Colon (tissue), 2 donors: ENCODE data around the gene RPS13.
"Not testable (repeated sequence)": the region's sequence is repeated elsewhere in the genome, so short reads cannot be mapped to it uniquely, and the experiment has no call there.

ENCODE experiments used
- FAIRE-seq: peaks from 2 replicates; lab custom pipeline; 2012; peaks lifted over from hg19 to GRCh38; lab: Jason Lieb, UNC
- donor health status: control.
- donor health status: control.

Gene RPS13

GRCh38 chr11:17036666-17037658 is 40.5 kb downstream of the RPS13 start:
- no peak for FAIRE-seq

- not testable (repeated sequence) for FAIRE-seq
Measured at GRCh38 chr11:17034027-17034426, 43.4 kb downstream of the RPS13 start.

GRCh38 chr11:17026487-17027082 is 50.9 kb downstream of the RPS13 start:
- no peak for FAIRE-seq

- FAIRE-seq = no peak
Measured at GRCh38 chr11:17024924-17025323, 52.5 kb downstream of the RPS13 start.
